Caco-2 (cell line): ENCODE results near the gene TRPM1. TPM values are rescaled to one million over a fixed set of nuclear protein-coding genes. Genes with fewer than 3 reads are reported as not detected.
A peak's percentile ranks its signal among the peaks of the same experiment; 100 is the strongest.

Experiments used
- BruUV-seq: library from RNA; stranded (reverse); fragments of 400-500 nt; replicated peaks from 2 replicates; lab custom pipeline; 2021; lab: Mats Ljungman, UMichigan
- CTCF ChIA-PET: fragments of 300-600 bp; sonication (Branson Sonifier 250); formaldehyde crosslinking; loops from one replicate; lab custom pipeline; 2022; ENCODE audit warnings: antibody characterized with exemption; lab: Charles Lee
- POLR2A ChIA-PET: fragments of 300-600 bp; sonication (Branson Sonifier 250); formaldehyde crosslinking; loops from one replicate; lab custom pipeline; 2022; ENCODE audit warnings: antibody characterized with exemption; lab: Charles Lee
- DNase-seq, 2 experiments: peaks; one replicate each; pipeline versions ENCODE4 v3.0.0 to v3.0.0-alpha.2; 2020 to 2022
- H3K27me3 ChIP-seq: replicated peaks from 2 replicates; pipeline ENCODE4 v1.6.0; 2011; ENCODE audit warnings: low read length; ENCODE audit not compliant: control insufficient read depth, insufficient read depth
- H3K36me3 ChIP-seq: 2 replicates; pipeline ENCODE4 v1.5.1; 2011; ENCODE audit warnings: low read length; ENCODE audit not compliant: control insufficient read depth, insufficient read depth
- H3K4me1 ChIP-seq: fragments of 250-450 bp; sonication (Bioruptor Pico); 2 replicates; pipeline ENCODE4 v1.5.1; 2020; ENCODE audit warnings: mild to moderate bottlenecking
- H3K4me3 ChIP-seq: 2 replicates; pipeline ENCODE4 v1.5.1; 2011; ENCODE audit warnings: low read depth, mild to moderate bottlenecking, control low read depth, low read length
- H3K9me3 ChIP-seq: fragments of 250-450 bp; sonication (Bioruptor Pico); 2 replicates; pipeline ENCODE4 v1.5.1; 2020; ENCODE audit warnings: mild to moderate bottlenecking, moderate library complexity
- H3K27ac Mint-ChIP-seq: one replicate; pipeline ENCODE4 v1.8.0; 2022; ENCODE audit warnings: mixed read lengths; ENCODE audit not compliant: unreplicated experiment
- H3K27me3 Mint-ChIP-seq: one replicate; pipeline ENCODE4 v1.8.0; 2022; ENCODE audit warnings: mixed read lengths; ENCODE audit not compliant: insufficient read depth, unreplicated experiment
- H3K36me3 Mint-ChIP-seq: one replicate; pipeline ENCODE4 v1.8.0; 2022; ENCODE audit warnings: mild to moderate bottlenecking, mixed read lengths; ENCODE audit not compliant: insufficient read depth, unreplicated experiment
- H3K4me1 Mint-ChIP-seq: one replicate; pipeline ENCODE4 v1.8.0; 2022; ENCODE audit warnings: low read depth, mixed read lengths; ENCODE audit not compliant: unreplicated experiment
- H3K4me3 Mint-ChIP-seq: one replicate; pipeline ENCODE4 v1.8.0; 2022; ENCODE audit warnings: mild to moderate bottlenecking, moderate library complexity, mixed read lengths; ENCODE audit not compliant: unreplicated experiment
- H3K9me3 Mint-ChIP-seq: one replicate; pipeline ENCODE4 v1.8.0; 2022; ENCODE audit warnings: mixed read lengths; ENCODE audit not compliant: unreplicated experiment
- intact Hi-C: fragments of 100-400 bp; cut with micrococcal nuclease; formaldehyde crosslinking; loops from one replicate; pipeline ENCODE4 v1.10.0; 2022; ENCODE audit not compliant: unreplicated experiment
- total RNA-seq: library from RNA; stranded (reverse); gene quantifications from 2 replicates; pipeline ENCODE4 v1.2.3, GENCODE V29; 2022
- TF ChIP-seq, protein P1 (sequence below), 2 experiments: fragments of 200-600 bp in 1 of 2; IDR thresholded peaks; 1 replicate in 1 of 2; 2 replicates in 1 of 2; pipeline versions ENCODE4 v1.5.1 to v1.8.0; 2011 to 2022; ENCODE audit warnings: antibody characterized with exemption in 1 of 2, control low read depth in 1 of 2, inconsistent platforms in 1 of 2, low read depth in 1 of 2, low read length in 1 of 2, mild to moderate bottlenecking in 1 of 2, moderate library complexity in 1 of 2; ENCODE audit not compliant: insufficient read depth in 1 of 2, severe bottlenecking in 1 of 2, unreplicated experiment in 1 of 2

TRPM1 gene
- total RNA-seq, 1 experiment from 2014 or later = not detected

DNA sequence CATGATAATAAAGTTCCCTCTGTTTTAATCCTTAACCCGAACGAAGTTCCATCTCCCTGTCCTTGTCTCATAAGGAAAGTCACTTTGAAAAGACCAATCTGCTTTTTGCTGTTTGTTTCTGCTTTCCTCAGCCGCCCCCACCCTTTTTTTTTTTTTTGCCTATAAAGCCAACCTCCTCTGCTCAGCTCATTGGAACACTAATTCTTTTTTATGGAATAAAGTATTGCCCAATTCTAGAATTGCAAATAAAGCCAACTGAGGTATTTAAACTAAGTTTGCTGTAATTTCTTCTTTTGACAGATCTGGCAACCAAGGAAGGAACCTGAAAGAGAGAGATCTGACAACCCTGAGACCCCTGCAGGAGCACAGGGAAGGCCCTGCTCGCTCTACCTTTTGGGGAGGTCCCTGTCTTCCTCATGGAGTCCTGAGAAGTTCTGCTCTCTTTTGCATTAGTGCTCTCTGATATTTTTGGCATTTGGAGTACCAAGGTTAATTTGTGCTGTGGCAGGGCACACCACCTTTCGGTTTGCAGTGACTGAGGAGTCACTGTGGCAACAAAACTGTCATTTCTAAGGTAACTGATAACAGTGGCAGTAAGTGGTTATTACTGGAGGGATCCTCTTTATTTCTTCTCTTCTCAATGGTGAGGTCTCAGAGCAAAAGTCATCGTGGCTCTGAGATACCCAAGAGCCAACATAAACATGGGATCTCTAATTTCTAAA, 35.2 kb upstream of the TRPM1 start:
- H3K9me3 ChIP-seq = no peaks in the 10 kb centered on the region
- Mint-ChIP-seq H3K36me3 (no peaks in the 10 kb centered on the region), H3K9me3 (peaks cover 7% of the 10 kb centered on the region), H3K27ac (no peak overlapping the region), H3K4me1 (no peaks in the 10 kb centered on the region), H3K4me3 (no peak overlapping the region), H3K27me3 (no peaks in the 10 kb centered on the region)
- ChIA-PET CTCF (interaction anchor here (0.7 kb wide), 1 partner anchor 155 kb away, joined by 3 read pairs; no protein-coding TSS in a partner anchor), POLR2A (no interaction called here)
- H3K36me3 ChIP-seq = no peaks in the 10 kb centered on the region
- H3K27me3 ChIP-seq = no peaks in the 10 kb centered on the region
- H3K4me3 ChIP-seq = no peak overlapping the region
- BruUV-seq = no TSS peak
- no peak for DNase-seq
- no peaks in the 10 kb centered on the region for H3K4me1 ChIP-seq
- intact Hi-C loops = no loop called here
- TF ChIP-seq, protein P1, sequence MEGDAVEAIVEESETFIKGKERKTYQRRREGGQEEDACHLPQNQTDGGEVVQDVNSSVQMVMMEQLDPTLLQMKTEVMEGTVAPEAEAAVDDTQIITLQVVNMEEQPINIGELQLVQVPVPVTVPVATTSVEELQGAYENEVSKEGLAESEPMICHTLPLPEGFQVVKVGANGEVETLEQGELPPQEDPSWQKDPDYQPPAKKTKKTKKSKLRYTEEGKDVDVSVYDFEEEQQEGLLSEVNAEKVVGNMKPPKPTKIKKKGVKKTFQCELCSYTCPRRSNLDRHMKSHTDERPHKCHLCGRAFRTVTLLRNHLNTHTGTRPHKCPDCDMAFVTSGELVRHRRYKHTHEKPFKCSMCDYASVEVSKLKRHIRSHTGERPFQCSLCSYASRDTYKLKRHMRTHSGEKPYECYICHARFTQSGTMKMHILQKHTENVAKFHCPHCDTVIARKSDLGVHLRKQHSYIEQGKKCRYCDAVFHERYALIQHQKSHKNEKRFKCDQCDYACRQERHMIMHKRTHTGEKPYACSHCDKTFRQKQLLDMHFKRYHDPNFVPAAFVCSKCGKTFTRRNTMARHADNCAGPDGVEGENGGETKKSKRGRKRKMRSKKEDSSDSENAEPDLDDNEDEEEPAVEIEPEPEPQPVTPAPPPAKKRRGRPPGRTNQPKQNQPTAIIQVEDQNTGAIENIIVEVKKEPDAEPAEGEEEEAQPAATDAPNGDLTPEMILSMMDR (IDR thresholded peaks at IDR 0.05; ENCODE audit: insufficient read depth in 1 of 2, low read depth in 1 of 2, low read length in 1 of 2, severe bottlenecking in 1 of 2, unreplicated experiment in 1 of 2) = no peak

GRCh38 chr15:31136016-31136415, 34.5 kb upstream of the TRPM1 start:
- TF ChIP-seq, protein P1 (IDR thresholded peaks at IDR 0.05; ENCODE audit: insufficient read depth in 1 of 2, low read depth in 1 of 2, low read length in 1 of 2, severe bottlenecking in 1 of 2, unreplicated experiment in 1 of 2) = peak in 1 of 2 experiments; percentile 38
- H3K9me3 Mint-ChIP-seq = peaks cover 7% of the 10 kb centered on the region
- Histone ChIP-seq H3K27me3 (no peaks in the 10 kb centered on the region), H3K4me1 (no peaks in the 10 kb centered on the region), H3K9me3 (no peaks in the 10 kb centered on the region), H3K36me3 (no peaks in the 10 kb centered on the region), H3K4me3 (no peak overlapping the region)
- intact Hi-C loops = no loop called here
- DNase-seq = peak in 1 of 2 experiments; percentile 33
- H3K27me3 Mint-ChIP-seq = no peaks in the 10 kb centered on the region
- H3K4me1 Mint-ChIP-seq = no peaks in the 10 kb centered on the region
- BruUV-seq = no TSS peak
- no peaks in the 10 kb centered on the region for H3K36me3 Mint-ChIP-seq
- ChIA-PET CTCF (interaction anchor here (0.7 kb wide), 1 partner anchor 154 kb away, joined by 3 read pairs; no protein-coding TSS in a partner anchor), POLR2A (no interaction called here)
- H3K27ac Mint-ChIP-seq = no peak overlapping the region
- no peak overlapping the region for H3K4me3 Mint-ChIP-seq

DNA sequence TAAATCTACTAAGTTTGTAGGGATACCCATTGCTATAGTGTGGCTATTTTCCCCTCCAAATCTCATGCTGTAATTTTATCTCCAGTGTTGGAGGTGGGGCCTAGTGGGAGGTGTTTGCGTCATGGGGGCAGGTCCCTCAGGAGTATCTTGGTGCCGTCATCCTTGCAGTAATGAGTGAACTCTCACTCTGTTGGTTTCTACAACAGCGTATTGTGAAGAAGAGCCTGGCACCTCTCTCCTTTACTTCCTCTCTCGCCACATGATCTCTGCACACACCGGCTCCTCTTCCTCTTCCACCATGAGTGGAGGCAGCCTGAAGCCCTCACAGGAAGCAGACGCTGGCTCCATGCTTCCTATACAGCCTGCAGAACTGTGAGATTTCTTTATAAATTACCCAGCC, 34.0 kb upstream of the TRPM1 start:
- H3K36me3 ChIP-seq = no peaks in the 10 kb centered on the region
- DNase-seq = no peak
- H3K27me3 ChIP-seq = no peaks in the 10 kb centered on the region
- Mint-ChIP-seq H3K9me3 (peaks cover 7% of the 10 kb centered on the region), H3K4me3 (no peak overlapping the region), H3K27me3 (no peaks in the 10 kb centered on the region), H3K36me3 (no peaks in the 10 kb centered on the region), H3K4me1 (no peaks in the 10 kb centered on the region), H3K27ac (no peak overlapping the region)
- H3K9me3 ChIP-seq = no peaks in the 10 kb centered on the region
- no peaks in the 10 kb centered on the region for H3K4me1 ChIP-seq
- no TSS peak for BruUV-seq
- intact Hi-C loops = no loop called here
- ChIA-PET POLR2A (no interaction called here), CTCF (no interaction called here)
- TF ChIP-seq, protein P1 (IDR thresholded peaks at IDR 0.05; ENCODE audit: insufficient read depth in 1 of 2, low read depth in 1 of 2, low read length in 1 of 2, severe bottlenecking in 1 of 2, unreplicated experiment in 1 of 2) = no peak
- no peak overlapping the region for H3K4me3 ChIP-seq
